K562 (cell line): Measurements from ENCODE around the gene YBX3. TPM values are rescaled to one million over a fixed set of nuclear protein-coding genes. Genes with fewer than 3 reads are reported as not detected.

Source experiments
- ATF1 ChIP-seq, 2 experiments: fragments of 450-650 bp in 1 of 2; IDR thresholded peaks; 2 replicates each; pipeline ENCODE4 v1.6.1; 2016; ENCODE audit warnings: missing compliant biosample characterization in 1 of 2, missing genetic modification characterization in 1 of 2
- CLOCK ChIP-seq: fragments of 250-450 bp; sonication (Bioruptor Pico); IDR thresholded peaks from 2 replicates; pipeline ENCODE4 v1.4.0; 2020; ENCODE audit warnings: mild to moderate bottlenecking, moderate library complexity, borderline replicate concordance
- FOXK2 ChIP-seq, 2 experiments: fragments of 450-650 bp; IDR thresholded peaks in 1 of 2; conservative IDR thresholded peaks in 1 of 2; 2 replicates each; pipeline ENCODE4 v1.6.1; 2016; ENCODE audit warnings: low read depth in 2 of 2, mild to moderate bottlenecking in 1 of 2
- GABPB1 ChIP-seq: sonication (generic); formaldehyde crosslinking; IDR thresholded peaks from 2 replicates; pipeline ENCODE4 v1.8.0; 2022; ENCODE audit warnings: mild to moderate bottlenecking, missing genetic modification reagents
- GATAD2A ChIP-seq: fragments of 450-650 bp; IDR thresholded peaks from 2 replicates; pipeline ENCODE4 v1.6.1; 2017
- NCOA2 ChIP-seq, 2 experiments: fragments of 450-650 bp; IDR thresholded peaks; 2 replicates each; pipeline ENCODE4 v1.6.1; 2018; ENCODE audit warnings: mild to moderate bottlenecking in 2 of 2, moderate library complexity in 1 of 2; ENCODE audit not compliant: partially characterized antibody in 2 of 2
- TAF1 ChIP-seq: IDR thresholded peaks from 2 replicates; pipeline ENCODE4 v1.6.1; 2011; ENCODE audit warnings: mild to moderate bottlenecking, low read length, moderate library complexity; ENCODE audit not compliant: insufficient read depth, control insufficient read depth, severe bottlenecking; ENCODE audit errors: extremely low read depth
- ZNF184 ChIP-seq: sonication (generic); formaldehyde crosslinking; IDR thresholded peaks from 2 replicates; pipeline ENCODE4 v1.5.0; 2020; ENCODE audit warnings: missing genetic modification reagents
- ZNF384 ChIP-seq: IDR thresholded peaks from 2 replicates; pipeline ENCODE4 v1.6.1; 2012; ENCODE audit warnings: low read depth, low read length, improper control_type of control experiment
- polyA plus RNA-seq, 8 experiments: library from polyadenylated mRNA; depleted of rRNA in 4 of 8; stranded (reverse) in 5 of 8; unstranded in 3 of 8; fragments of >200 nt; fragmentation: Nextera tagmentation in 2 of 8; fragmentation: Illumina TruSeq in 1 of 8; extraction: Ambion mirVana in 2 of 8; extraction: Trizol in 1 of 8; gene quantifications; 2 replicates each; pipeline versions ENCODE4 v1.2.1 to v1.2.3, GENCODE V29; 2011 to 2014; ENCODE audit warnings: inconsistent platforms in 1 of 8, missing spikeins in 1 of 8
- total RNA-seq, 7 experiments: library from RNA; depleted of rRNA in 6 of 7; stranded (reverse); fragments of >200 nt in 6 of 7; fragmentation: Illumina TruSeq in 2 of 7; extraction: Trizol in 2 of 7; gene quantifications; 2 replicates each; pipeline versions ENCODE4 v1.2.1 to v1.2.3, GENCODE V29; 2011 to 2021; ENCODE audit warnings: low replicate concordance in 1 of 7
- TF ChIP-seq, protein P1 (sequence below), 2 experiments: fragments of 450-650 bp in 1 of 2; sonication (generic) in 1 of 2; formaldehyde crosslinking in 1 of 2; IDR thresholded peaks; 2 replicates each; pipeline versions ENCODE4 v1.7.1 to v1.9.0; 2016 to 2022; ENCODE audit warnings: inconsistent platforms in 1 of 2, mild to moderate bottlenecking in 1 of 2, missing genetic modification reagents in 1 of 2
- TF ChIP-seq, protein P2 (sequence below): IDR thresholded peaks from 2 replicates; pipeline ENCODE4 v1.6.1; 2012; ENCODE audit warnings: low read depth, low read length, improper control_type of control experiment, borderline replicate concordance

YBX3 gene
- total and polyA plus RNA-seq, 9 of the 15 experiments (the other 6 are each of a cell fraction or from before 2014, with no cell fraction given) = 47.0 to 239 (median 81.5) TPM

DNA sequence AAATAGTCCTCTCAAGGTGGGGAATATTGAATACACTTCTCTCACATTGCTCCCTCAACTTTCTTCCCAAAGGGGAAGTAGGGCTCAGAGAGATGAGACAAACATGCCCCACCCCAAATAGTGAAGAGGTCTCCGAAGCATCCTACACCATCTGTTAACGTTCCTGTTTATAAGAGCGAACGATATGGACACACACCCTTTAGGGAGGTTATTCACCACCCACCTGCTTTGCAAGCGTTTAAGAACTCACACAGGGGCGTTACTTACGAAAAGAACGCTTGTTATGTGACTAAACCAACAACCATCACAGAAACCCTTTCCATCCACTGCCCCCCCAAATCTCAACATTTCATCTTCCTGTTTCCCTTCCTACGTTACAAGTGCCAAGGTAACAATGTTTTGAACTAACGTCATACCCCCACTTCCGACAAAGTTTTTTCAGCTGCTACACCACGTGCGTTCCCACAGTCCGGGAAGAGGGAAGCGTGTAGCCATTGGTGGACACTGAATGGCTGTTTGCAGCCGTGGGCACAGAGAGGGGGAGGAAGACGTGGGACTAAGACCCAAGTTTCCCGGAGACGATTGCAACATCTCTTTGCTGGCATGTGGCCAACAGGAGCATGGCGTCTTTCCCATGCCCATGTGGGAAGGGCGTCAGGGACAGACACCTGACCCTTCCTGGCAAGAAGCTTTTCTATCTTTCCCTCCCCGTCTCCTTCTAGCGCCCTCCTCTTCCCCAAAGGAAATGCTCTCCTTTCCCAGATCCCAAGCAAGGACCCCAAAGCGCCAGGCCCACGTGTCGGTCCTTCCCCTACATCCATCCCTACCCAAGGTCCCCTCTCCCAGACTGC lies 1.2 kb downstream of the YBX3 start (continued):
- TF ChIP-seq, protein P1, sequence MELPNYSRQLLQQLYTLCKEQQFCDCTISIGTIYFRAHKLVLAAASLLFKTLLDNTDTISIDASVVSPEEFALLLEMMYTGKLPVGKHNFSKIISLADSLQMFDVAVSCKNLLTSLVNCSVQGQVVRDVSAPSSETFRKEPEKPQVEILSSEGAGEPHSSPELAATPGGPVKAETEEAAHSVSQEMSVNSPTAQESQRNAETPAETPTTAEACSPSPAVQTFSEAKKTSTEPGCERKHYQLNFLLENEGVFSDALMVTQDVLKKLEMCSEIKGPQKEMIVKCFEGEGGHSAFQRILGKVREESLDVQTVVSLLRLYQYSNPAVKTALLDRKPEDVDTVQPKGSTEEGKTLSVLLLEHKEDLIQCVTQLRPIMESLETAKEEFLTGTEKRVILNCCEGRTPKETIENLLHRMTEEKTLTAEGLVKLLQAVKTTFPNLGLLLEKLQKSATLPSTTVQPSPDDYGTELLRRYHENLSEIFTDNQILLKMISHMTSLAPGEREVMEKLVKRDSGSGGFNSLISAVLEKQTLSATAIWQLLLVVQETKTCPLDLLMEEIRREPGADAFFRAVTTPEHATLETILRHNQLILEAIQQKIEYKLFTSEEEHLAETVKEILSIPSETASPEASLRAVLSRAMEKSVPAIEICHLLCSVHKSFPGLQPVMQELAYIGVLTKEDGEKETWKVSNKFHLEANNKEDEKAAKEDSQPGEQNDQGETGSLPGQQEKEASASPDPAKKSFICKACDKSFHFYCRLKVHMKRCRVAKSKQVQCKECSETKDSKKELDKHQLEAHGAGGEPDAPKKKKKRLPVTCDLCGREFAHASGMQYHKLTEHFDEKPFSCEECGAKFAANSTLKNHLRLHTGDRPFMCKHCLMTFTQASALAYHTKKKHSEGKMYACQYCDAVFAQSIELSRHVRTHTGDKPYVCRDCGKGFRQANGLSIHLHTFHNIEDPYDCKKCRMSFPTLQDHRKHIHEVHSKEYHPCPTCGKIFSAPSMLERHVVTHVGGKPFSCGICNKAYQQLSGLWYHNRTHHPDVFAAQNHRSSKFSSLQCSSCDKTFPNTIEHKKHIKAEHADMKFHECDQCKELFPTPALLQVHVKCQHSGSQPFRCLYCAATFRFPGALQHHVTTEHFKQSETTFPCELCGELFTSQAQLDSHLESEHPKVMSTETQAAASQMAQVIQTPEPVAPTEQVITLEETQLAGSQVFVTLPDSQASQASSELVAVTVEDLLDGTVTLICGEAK (IDR thresholded peaks at IDR 0.05) = 0 out of 2 replicates have a peak, but pooled peaks have one; percentile 25
- TF ChIP-seq, protein P1 (CRISPR knock-in tag; IDR thresholded peaks at IDR 0.05) = no peak
- TF ChIP-seq NCOA2 (IDR thresholded peaks at IDR 0.05; ENCODE audit: partially characterized antibody in 2 of 2) (peak in 1 of 2 experiments; percentile 28), CLOCK (CRISPR knock-in tag) (no peak), ZNF184 (CRISPR knock-in tag) (no peak), ZNF384 (0 out of 2 replicates have a peak, but pooled peaks have one; percentile 39), FOXK2 (conservative IDR thresholded peaks at IDR 0.05 in 1 of 2, IDR thresholded peaks at IDR 0.05 in 1 of 2; ENCODE audit: low read depth in 2 of 2) (peak; percentile 62 to 65; a peak in 2 of 4 replicates), TAF1 (peak; percentile 13), GATAD2A (no peak), ATF1 (CRISPR knock-in tag; IDR thresholded peaks at IDR 0.05) (no peak), ATF1 (tag; IDR thresholded peaks at IDR 0.05) (peak; percentile 64), GABPB1 (CRISPR knock-in tag) (peak; percentile 53; the same call in 1 of the 2 replicates)
- TF ChIP-seq, protein P2, sequence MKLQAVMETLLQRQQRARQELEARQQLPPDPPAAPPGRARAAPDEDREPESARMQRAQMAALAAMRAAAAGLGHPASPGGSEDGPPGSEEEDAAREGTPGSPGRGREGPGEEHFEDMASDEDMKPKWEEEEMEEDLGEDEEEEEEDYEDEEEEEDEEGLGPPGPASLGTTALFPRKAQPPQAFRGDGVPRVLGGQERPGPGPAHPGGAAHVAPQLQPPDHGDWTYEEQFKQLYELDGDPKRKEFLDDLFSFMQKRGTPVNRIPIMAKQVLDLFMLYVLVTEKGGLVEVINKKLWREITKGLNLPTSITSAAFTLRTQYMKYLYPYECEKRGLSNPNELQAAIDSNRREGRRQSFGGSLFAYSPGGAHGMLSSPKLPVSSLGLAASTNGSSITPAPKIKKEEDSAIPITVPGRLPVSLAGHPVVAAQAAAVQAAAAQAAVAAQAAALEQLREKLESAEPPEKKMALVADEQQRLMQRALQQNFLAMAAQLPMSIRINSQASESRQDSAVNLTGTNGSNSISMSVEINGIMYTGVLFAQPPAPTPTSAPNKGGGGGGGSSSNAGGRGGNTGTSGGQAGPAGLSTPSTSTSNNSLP = no peak
